Stimulated activated CD4-positive, alpha-beta T cell treated with anti-CD3 and anti-CD28 coated beads, Interleukin-1b, Interleukin-23, amount 100 ng/mL, for 4 hours (primary cell): Measurements from ENCODE around the gene ZNF592.

Experiments
- DNase-seq, 2 donors: peaks; one replicate each; pipeline ENCODE4 v3.0.0-alpha.2; 2020; ENCODE audit warnings: low read depth in 2 of 2

The ZNF592 gene

GRCh38 chr15:84828086-84828908 lies 79.9 kb downstream of the ZNF592 start:
- DNase-seq, result no peak

- no peak for DNase-seq
Measured at GRCh38 chr15:84829428-84829827, 81.0 kb downstream of the ZNF592 start.

- DNase-seq, result no peak
Measured at GRCh38 chr15:84830036-84830435, 81.6 kb downstream of the ZNF592 start.

GRCh38 chr15:84831028-84831427 lies 82.6 kb downstream of the ZNF592 start:
- DNase-seq, result no peak

- no peak for DNase-seq
Measured at GRCh38 chr15:84831613-84832012, 83.2 kb downstream of the ZNF592 start.

- no peak for DNase-seq
Measured at GRCh38 chr15:84832448-84833040, 84.2 kb downstream of the ZNF592 start.

GRCh38 chr15:84833447-84834228 lies 85.2 kb downstream of the ZNF592 start:
- DNase-seq, result no peak

GRCh38 chr15:84834229-84834955 lies 86.0 kb downstream of the ZNF592 start:
- no peak for DNase-seq

- DNase-seq, result no peak
Measured at GRCh38 chr15:84834969-84835368, 86.6 kb downstream of the ZNF592 start.

GRCh38 chr15:84835661-84836337 lies 87.4 kb downstream of the ZNF592 start:
- DNase-seq, result no peak

GRCh38 chr15:84836844-84837243 lies 88.5 kb downstream of the ZNF592 start:
- DNase-seq, result no peak

GRCh38 chr15:84839714-84840113 lies 91.3 kb downstream of the ZNF592 start:
- no peak for DNase-seq

- DNase-seq, result no peak
Measured at GRCh38 chr15:84840255-84840654, 91.9 kb downstream of the ZNF592 start.

- DNase-seq, result no peak
Measured at GRCh38 chr15:84840741-84841429, 92.5 kb downstream of the ZNF592 start.

- DNase-seq, result no peak
Measured at GRCh38 chr15:84842781-84843180, 94.4 kb downstream of the ZNF592 start.

GRCh38 chr15:84844964-84845363 lies 96.6 kb downstream of the ZNF592 start:
- DNase-seq, result no peak

- DNase-seq, result peak; percentile 9 to 23
Measured at GRCh38 chr15:84845631-84846030, 97.2 kb downstream of the ZNF592 start.

GRCh38 chr15:84846269-84846668 lies 97.9 kb downstream of the ZNF592 start:
- DNase-seq, result no peak

GRCh38 chr15:84847382-84847781 lies 99.0 kb downstream of the ZNF592 start:
- DNase-seq, result no peak

- DNase-seq, result no peak
Measured at GRCh38 chr15:84852212-84852611, 103.8 kb downstream of the ZNF592 start.

- DNase-seq, result no peak
Measured at GRCh38 chr15:84855136-84855535, 106.7 kb downstream of the ZNF592 start.
